Subcutaneous adipose tissue (tissue), 4 donors: Measurements from ENCODE around the gene LRP1B. TPM values are rescaled to one million over a fixed set of nuclear protein-coding genes. Genes with fewer than 3 reads are reported as not detected.

ENCODE experiments used
- CTCF ChIP-seq: fragments of 450-650 bp; IDR thresholded peaks from one replicate; pipeline ENCODE4 v1.5.1; 2016; ENCODE audit warnings: low read depth, mild to moderate bottlenecking, control low read depth, antibody characterized with exemption, moderate library complexity
- total RNA-seq, 4 donors: library from RNA; depleted of rRNA; stranded (reverse); fragments of >200 nt; gene quantifications; one replicate each; pipeline ENCODE4 v1.1.0, GENCODE V29; 2016

The LRP1B gene
- total RNA-seq, 4 donors from 2014 or later = 4.2 to 50.2 (median 14.7) TPM

GRCh38 chr2:141259683-141260082 lies 871.1 kb downstream of the LRP1B start:
- no peak for TF ChIP-seq CTCF

- TF ChIP-seq CTCF = no peak
Observed at GRCh38 chr2:141242008-141242407, 888.8 kb downstream of the LRP1B start.

- no peak for TF ChIP-seq CTCF
Observed at GRCh38 chr2:141226560-141226959, 904.3 kb downstream of the LRP1B start.

GRCh38 chr2:141207036-141207385 lies 923.8 kb downstream of the LRP1B start:
- no peak for TF ChIP-seq CTCF

- no peak for TF ChIP-seq CTCF
Observed at GRCh38 chr2:141201016-141201565, 929.7 kb downstream of the LRP1B start.

GRCh38 chr2:141200191-141200590 lies 930.6 kb downstream of the LRP1B start:
- no peak for TF ChIP-seq CTCF

- TF ChIP-seq CTCF = no peak
Observed at GRCh38 chr2:141199711-141200110, 931.1 kb downstream of the LRP1B start.
